TTC549 (cell line): Measurements from ENCODE around the gene PIH1D1.
"Not testable (repeated sequence)": the region's sequence is repeated elsewhere in the genome, so short reads cannot be mapped to it uniquely, and the experiment has no call there.

Source experiments
- FAIRE-seq: peaks from 2 replicates; lab custom pipeline; 2012; peaks lifted over from hg19 to GRCh38; lab: Jason Lieb, UNC

PIH1D1 gene

DNA sequence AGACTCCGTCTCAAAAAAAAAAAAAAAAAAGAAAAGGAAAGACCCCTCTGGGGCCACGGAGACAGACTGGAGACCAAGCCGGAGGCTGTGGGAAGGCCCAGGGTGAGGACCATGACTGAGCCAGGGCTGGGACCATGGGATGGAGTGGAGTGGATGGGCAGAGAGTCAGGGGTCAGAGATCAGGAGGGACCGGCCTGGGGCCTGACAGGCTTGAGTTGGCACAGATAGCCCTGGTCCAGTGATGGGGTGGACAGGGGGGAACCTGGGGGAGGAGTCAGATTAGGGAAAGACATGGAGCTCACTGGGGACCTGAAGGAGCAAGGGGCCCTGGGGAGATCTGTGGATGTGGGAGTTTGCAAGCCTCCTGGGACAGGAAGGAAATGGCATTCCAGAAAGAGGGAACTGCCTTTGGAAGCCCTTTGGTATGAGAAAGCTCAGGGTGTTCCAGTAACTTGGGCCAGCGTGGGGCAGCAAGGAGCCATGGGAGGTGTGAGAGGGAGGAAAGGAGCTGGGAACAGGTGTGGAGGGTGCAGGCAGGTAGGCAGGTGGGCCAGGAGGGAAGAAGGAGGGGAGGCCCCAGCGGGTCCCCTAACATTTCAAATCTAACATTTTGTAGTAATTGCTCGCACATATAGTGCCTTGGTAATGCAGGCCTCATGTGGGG is 29.5 kb upstream of the PIH1D1 start:
- no peak for FAIRE-seq

DNA sequence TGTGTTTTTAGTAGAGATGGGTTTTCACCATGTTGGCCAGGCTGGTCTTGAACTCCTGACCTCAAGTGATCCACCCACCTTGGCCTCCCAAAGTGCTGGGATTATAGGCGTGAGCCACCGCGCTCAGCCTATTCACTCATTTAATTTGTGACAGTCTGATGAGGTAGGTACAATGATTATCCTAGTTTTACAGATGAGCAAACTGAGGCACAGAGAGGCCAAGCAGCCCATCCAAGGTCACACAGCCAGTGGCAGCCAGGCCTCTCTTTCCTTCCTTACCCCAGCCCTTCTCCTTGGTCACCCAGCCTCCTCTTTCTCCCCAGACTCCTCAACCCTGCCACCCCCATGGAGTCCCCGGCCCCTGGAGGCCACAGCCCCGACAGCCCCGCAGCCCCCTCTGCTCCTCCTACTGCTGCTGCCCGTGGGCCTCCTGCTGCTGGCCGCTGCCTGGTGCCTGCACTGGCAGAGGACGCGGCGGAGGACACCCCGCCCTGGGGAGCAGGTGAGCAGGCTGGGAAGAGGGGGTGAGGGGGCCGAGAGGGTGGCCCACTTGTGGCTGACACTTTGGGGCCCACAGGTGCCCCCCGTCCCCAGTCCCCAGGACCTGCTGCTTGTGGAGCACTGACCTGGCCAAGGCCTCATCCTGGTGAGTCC is 28.5 kb upstream of the PIH1D1 start:
- FAIRE-seq: no peak

DNA sequence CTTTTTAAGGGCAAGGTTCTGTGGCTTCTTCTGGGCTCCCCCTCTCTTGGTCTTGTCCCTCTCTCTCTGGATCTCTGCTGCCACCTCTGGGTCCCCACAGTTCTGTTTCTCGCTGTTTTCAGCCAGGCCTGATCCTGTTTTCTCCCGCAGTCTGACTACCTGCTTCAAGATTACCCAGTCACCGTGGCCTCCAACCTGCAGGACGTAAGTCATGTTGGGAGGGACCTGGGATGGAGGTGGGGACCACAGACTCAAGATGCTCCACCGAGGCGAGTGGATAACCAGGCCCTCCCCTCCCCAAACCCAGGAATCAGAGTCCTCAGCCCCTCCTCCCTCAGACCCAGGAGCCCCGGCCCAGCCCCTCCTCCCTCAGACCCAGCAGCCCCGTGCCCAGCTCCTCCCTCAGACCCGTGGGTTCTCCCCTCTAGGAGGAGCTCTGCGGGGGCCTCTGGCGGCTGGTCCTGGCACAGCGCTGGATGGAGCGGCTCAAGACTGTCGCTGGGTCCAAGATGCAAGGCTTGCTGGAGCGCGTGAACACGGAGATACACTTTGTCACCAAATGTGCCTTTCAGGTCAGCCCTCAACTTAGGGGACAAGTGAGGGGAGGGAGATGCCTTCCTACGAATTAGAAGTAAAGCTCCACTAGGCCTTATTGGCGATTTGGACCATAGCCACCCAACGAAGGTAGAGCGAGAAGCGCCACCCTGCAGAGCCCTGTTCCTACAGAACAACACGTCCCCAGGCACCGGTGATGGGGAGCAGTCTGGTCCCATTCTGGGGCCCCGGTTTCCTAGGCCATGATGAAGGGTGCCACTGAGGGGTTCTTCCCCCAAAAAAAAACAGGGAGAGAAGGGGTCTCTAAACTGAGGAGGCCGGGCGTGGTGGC is 24.6 kb upstream of the PIH1D1 start:
- no peak for FAIRE-seq

DNA sequence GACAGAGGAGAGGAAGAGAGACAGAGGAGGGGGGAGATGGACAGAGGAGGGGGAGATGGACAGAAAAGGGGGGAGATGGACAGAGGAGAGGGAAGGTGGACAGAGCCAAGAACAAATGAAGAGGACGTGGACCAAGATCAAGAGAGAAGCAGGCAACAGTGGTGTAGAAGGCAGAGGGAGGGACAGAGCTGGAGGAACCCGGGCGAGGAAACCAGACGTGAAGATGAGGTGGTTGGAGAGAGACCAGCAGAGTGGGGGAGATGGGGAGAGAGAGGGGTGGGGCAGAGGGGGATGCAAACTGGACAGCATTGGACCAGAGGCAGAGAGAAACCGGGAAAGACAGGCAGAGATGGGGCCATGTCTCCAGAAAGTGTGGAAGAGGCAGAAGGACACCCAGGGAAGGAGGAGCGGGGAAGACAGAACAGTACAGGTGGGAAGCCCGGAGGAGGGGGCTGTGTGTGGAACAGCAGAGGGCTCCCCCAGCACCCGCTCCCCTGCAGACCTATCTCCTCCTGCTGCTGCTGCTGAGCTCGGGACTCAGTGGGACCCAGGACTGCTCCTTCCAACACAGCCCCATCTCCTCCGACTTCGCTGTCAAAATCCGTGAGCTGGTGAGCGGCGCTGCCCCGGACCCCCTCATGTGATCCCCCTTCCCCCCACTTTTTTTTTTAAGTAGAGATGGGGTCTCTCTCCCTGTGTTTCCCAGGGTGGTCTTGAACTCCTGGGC is 23.7 kb upstream of the PIH1D1 start:
- FAIRE-seq: no peak

DNA sequence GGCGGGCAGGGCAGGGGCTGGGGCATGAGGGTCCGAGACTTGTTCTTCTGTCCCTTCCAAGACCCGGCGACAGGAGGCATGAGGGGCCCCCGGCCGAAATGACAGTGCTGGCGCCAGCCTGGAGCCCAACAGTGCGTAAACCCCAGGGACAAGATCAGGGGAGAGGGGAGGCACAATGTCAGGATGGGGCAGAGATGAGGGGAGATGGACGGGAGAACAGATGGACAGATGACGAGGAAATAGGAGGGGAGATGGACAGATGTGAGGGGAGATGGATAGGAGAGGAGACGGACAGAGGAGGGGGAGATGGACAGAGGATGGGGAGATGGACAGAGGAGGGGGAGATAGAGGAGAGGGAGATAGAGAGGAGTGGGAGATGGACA is 22.9 kb upstream of the PIH1D1 start:
- no peak for FAIRE-seq

DNA sequence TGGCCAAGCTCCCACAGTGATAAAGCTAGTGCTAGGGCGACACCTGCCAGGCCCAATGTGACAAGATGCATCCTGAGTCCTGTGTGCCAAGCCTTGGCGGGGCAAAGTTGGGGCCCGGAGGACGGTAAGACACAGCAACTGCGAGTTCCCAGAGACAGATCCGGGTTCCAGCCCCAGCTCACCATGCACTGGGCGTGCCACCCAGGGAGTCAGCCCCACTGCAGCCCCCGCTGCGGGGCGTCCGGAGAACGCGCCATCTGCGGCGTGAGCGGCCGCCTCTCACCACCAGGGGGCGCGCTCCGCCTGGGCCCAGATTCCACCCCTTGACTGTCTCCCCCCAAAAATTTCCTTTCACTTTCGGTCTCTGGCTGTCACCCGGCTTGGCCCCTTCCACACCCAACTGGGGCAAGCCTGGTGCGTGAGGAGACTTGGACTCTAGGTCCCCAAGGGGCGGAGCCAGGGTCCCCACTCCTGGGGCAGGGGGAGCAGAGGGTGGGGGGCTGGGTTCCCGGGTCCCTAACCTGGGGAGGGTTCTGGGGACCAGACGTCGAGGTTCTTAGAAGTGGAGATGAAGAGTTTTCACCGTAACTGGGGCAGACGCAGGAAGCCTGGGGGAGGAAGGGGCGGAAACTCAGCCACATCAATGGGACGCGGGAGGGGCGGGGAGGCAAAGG is 22.4 kb upstream of the PIH1D1 start, which contains the start of gene FLT3LG:
TSS of gene FLT3LG (plus strand) at position 348 of the 674 bp plus-strand sequence. CDS start 425 bp downstream, outside the sequence.
- no peak for FAIRE-seq

DNA sequence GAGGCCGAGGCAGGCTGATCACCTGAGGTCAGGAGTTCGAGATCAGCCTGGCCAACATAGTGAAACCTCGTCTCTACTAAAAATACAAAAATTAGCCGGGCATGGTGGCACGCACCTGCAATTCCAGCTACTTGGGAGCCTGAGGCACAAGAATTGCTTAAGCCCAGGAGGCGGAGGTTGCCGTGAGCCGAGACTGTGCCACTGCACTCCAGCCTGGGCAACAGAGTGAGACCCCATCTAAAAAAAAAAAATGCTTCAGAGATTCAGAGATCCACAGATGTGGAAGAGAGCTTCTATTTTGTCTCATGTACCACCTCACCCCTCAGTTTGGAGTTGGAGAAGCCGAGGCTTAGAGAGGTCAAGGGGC is 21.9 kb upstream of the PIH1D1 start:
- not testable (repeated sequence) for FAIRE-seq

DNA sequence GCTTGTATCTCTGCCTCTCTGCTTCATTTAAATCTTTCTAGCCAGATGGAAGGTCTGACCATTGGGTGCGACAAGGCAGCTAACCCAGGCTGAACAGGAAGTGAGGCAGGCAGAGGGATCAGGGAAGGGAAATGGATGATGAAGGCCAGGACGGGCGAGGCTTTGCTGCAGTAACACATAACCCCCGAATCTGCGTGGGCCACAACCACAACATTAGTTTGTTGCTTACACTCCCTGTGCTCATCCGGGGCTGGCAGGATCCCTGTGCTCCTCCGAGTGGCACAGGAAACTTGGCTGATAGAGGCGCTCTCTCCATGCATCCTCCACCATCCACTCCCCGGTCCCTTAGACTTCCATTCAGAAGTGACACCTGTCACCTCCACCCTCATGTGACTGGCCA is 21.3 kb upstream of the PIH1D1 start:
- no peak for FAIRE-seq

DNA sequence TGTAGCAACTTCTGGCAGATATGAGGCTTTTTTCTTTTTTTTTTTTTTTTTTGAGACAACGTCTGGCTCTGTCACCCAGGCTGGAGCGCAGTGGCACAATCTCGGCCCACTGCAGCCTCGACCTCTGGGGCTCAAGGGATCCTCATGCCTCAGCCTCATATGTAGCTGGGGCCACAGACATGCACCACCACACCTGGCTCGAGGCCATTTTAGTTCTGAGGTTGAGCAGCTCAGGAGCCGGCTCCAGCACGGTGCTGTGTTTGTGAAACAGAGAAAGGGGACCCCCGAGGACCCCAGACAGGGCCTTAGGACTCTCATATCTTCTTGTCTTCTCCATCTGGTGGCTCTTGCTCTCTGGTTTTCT is 19.0 kb upstream of the PIH1D1 start:
- FAIRE-seq: no peak

DNA sequence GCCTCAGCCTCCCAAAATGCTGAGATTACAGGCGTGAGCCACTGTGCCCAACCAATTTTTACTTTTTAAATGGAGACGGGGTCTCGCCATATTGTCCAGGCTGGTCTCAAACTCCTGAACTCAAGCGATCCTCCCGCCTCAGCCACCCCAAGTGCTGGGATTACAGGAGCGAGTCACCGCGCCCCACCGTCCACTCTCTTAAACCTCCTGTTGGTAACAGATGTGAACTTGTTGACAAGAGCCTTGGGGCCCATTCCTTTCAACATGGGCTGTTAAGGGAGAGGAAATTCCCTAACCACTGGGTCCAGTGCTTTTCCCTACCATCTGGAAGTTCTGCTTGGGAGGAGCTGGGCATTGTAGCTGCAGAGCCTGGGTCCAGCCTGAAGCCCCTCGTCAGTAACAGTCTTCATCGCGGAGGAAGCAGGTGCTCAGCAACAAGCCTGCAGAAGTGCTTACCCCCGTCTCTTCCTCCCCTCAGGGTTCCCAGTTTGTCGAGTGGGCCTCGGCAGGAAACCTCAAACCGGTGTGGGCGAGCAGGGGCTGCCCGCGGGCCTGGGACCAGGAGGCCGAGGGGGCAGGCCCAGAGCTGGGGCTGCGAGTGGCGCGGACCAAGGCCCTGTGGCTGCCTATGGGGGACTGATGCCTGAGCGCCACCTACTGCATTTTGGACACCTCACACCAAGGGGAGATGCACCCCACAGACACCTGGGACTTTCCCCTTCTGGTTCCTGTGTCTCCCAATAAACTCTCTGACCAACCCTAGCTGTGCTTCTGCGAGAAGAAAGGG is 18.4 kb upstream of the PIH1D1 start:
- no peak for FAIRE-seq

DNA sequence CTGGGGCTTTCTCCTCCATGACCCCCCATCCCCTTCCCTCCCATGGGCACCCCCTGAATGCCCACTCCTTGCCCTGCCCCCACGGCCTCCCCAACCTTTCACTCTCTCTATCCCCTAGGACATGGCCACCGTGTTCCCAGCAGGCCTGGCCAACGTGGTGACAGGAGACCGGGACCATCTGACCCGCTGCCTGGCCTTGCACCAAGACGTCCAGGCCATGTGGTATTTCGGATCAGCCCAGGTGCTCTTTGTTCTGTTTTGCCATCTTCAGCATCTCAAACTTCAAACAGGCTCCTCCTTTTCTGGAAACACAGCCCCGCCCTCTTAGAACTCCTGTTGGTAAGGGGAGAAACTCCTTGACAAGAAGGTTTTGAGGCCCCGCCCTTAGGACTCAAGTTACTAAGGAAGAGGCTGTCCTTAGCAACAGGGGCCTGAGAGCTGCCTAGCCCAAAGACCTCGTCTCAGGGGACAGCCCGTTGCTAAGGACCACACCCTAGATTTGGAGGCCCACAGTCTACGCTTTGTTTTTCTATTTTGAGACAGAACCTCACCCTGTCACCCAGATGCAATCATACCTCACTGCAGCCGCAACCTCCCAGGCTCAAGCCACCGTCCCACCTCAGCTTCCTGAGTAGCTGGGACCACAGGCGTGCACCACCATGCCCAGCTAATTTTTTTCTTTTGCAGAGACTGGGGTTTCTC is 17.3 kb upstream of the PIH1D1 start:
- FAIRE-seq: no peak

DNA sequence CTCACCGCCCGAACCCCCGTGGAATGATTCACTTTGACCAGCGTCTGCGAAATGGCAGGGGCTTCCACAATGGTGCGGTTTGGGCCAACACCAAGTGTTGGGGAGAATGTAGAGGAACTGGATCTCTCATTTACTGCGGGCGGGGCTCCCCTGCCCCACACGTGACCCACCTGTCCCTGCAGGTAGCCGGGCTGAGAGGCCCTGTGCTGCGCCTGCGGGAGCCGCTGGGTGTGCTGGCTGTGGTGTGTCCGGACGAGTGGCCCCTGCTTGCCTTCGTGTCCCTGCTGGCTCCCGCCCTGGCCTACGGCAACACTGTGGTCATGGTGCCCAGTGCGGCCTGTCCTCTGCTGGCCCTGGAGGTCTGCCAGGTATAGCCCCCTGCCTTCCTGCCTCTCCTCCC is 16.6 kb upstream of the PIH1D1 start:
- no peak for FAIRE-seq

DNA sequence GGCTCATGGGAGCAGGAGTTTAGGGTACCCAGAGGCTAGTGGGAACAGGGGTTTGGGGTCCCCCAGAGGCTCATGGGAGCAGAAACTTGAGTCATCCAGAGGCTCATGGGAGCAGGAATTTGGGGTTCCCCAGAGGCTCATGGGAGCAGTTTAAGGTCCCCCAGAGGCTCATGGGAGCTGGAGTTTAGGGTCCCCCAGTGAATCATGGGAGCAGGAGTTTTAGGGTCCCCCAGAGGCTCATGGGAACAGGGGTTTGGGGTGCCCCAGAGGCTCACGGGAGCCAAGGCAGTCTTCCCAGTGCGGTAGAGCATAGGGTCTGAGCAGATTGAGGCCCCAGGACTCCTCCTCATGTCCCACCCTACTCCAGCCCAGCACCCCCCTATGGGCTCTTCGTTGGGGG is 13.8 kb upstream of the PIH1D1 start:
- FAIRE-seq: no peak

DNA sequence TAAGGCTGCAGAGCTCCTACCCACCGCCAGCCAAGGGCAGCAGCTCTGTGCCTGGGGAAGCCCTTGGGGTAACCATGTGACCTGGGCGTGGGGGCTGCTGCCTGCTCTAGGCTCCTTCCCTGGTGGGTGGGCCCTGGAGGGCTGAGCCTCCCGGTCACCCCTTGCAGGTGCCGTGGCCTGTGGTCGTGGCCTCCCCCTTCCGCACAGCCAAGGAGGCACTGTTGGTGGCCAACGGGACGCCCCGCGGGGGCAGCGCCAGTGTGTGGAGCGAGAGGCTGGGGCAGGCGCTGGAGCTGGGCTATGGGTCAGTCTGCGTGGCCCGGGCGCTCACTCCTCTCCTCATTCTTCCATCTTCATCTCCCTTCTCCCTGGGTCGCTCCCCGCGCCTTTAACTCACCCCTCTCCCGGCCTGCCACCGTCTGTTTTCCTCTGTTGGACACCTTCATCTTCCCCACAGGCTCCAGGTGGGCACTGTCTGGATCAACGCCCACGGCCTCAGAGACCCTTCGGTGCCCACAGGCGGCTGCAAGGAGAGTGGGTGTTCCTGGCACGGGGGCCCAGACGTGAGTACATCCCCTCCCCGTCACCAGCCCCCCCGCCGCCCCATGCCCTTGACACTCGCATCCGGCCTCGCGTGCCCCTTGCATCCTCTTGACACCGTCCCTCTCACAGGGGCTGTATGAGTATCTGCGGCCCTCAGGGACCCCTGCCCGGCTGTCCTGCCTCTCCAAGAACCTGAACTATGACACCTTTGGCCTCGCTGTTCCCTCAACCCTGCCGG is 12.5 kb upstream of the PIH1D1 start:
- no peak for FAIRE-seq

DNA sequence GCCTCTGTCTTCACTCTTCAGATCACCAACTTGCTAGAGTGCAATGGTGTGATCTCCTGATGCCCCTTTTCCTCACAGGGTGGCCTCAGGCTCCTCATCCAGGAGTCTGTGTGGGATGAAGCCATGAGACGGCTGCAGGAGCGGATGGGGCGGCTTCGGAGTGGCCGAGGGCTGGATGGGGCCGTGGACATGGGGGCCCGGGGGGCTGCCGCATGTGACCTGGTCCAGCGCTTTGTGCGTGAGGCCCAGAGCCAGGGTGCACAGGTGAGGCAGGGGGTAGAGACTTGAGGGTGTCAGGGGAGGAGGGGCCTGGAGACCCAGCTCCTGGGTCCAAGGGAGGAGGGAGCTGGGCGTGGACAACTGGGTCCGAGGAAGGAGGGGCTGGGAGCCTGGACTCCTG is 10.9 kb upstream of the PIH1D1 start:
- FAIRE-seq: no peak

DNA sequence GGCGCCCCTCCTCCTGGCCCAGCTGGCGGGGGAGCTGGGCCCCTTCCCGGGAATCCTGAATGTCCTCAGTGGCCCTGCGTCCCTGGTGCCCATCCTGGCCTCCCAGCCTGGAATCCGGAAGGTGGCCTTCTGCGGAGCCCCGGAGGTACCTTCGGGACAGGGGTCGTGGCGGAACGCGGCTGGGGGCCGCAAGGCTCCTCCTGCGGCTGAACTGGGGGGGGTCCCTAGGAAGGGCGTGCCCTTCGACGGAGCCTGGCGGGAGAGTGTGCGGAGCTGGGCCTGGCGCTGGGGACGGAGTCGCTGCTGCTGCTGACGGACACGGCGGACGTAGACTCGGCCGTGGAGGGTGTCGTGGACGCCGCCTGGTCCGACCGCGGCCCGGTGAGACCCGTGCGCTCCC is 10.0 kb upstream of the PIH1D1 start:
- no peak for FAIRE-seq

DNA sequence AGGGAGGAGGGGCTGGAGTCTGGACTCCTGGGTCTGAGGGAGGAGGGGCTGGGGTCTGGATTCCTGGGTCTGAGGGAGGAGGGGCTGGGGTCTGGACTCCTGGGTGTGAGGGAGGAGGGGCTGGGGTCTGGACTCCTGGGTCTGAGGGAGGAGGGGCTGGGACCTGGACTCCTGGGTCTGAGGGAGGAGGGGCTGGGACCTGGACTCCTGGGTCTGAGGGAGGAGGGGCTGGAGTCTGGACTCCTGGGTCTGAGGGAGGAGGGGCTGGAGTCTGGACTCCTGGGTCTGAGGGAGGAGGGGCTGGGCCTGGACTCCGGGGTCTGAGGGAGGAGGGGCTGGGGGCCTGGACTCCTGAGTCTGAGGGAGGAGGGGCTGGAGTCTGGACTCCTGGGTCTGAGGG is 9.5 kb upstream of the PIH1D1 start:
- FAIRE-seq: not testable (repeated sequence)

DNA sequence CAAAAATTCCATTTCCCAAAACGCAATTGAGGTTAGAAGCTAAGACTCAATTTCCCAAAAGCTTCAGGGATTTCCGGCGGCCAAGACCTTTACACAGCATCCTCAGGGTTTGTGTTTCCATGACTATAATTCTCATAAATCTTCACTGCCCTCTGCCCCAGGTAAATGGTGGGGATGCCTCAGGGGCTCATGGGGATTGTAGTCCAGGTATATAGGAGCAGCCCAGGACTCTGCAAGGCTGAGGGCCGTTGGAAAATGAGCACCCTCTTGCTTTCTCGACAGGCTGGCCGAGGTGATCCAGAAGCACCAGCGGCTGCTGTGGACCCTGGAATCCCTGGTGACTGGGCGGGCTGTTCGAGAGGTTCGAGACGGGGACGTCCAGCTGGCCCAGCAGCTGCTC is 7.8 kb upstream of the PIH1D1 start:
- FAIRE-seq: no peak

DNA sequence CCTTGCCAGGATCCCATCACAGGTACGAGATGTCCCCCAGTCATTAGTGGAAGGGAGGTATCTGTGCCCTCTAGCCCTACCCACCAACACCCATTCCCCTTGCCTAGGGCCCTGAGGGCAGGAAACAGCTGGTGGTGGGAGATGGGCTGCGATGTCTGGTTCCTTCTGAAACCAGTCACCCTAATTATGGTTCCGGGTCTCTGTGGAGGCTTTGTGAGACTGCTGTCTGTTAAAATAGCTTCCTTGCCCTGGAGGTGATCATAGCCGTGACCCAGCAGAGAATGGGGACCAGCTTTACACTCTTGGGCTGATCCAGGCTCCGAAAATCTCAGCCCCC is 6.9 kb upstream of the PIH1D1 start:
- FAIRE-seq: no peak

DNA sequence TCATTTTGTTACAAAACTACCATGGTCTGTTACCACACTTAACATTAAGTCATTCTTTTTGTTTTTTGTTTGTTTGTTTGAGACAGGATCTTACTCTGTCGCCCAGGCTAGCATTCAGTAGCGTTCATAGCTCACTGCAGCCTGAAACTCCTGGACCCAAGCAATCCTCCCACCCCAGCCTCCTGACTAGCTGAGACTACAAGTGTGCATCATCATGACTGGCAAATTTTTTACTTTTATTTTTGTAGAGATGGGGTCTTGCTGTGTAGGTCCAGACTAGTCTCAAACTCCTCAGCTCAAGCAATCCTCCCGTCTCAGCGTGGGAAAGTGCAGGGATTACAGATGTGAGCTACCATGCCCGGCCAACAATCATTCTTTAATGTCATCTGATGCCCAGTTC is 4.7 kb upstream of the PIH1D1 start:
- no peak for FAIRE-seq
